Measurements from ENCODE around the gene CCT7.

DNA sequence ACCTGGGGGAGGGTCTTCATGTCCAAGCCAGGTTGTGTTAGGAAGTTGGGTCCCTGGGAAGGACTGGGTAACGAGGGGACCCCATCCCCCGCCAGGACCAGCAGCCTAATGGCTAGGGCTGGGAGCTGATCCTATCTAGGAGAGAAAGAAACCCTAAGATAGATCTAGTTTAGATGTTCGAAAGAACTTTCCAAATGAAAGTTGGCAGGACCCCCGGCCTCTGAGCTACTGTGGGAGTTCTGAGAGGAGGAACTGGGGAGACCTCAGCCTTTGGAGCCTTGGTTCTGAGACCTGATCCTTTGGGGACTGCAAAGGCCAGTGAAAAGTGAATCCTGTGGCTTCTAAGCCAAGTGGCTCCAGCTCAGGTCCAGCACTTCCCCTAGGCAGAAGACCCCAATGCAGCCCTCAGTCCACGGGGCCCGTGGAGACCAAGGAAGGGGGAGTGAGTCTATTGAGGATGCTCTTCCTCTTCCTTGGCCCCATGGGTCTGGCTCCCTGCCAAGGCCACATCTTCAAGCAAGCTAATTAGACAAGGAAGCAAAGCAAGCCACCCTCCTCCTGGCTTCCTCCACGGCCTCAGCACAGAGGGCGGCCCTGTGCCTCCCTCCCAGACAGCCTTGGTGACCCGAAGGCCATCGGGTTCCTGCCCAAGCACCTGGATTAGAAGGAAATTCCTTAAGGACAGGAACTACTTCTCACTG is 23.5 kb downstream of the CCT7 start:
- TF ChIP-seq POLR2A (IDR thresholded peaks at IDR 0.05; ENCODE audit: low read depth, low read length), result no peak
- no peak for TF ChIP-seq POLR2AphosphoS5 (IDR thresholded peaks at IDR 0.05; ENCODE audit: low read depth, low read length)
- TF ChIP-seq TAF1 (IDR thresholded peaks at IDR 0.05; ENCODE audit: borderline replicate concordance, low read depth, low read length), result no peak

Measured in GM12892 (cell line).